ENCODE measurements around the gene CYP2A6.

CYP2A6 gene

GRCh38 chr19:40809358-40810086 lies 40.7 kb downstream of the CYP2A6 start:
- Histone ChIP-seq H3K4me3 (ENCODE audit: low read length in 2 of 2) (no peak overlapping the region), H3K27me3 (ENCODE audit: control insufficient read depth in 2 of 2, insufficient read depth in 2 of 2, low read length in 2 of 2) (no peaks in the 10 kb centered on the region), H3K9me3 (ENCODE audit: control insufficient read depth in 2 of 2, low read length in 2 of 2) (no peaks in the 10 kb centered on the region), H3K36me3 (ENCODE audit: control insufficient read depth in 2 of 2, insufficient read depth in 2 of 2, low read length in 2 of 2) (peaks cover 18 to 27% of the 10 kb centered on the region in 2 donors), H3K9ac (ENCODE audit: low read depth in 1 of 2, low read length in 2 of 2) (no peak overlapping the region), H3K27ac (ENCODE audit: low read depth in 2 of 2, low read length in 2 of 2) (peak overlapping the region in 1 of 2 donors; percentile 35), H3K4me1 (ENCODE audit: control insufficient read depth in 2 of 2, insufficient read depth in 2 of 2, low read length in 2 of 2) (peaks cover 32 to 35% of the 10 kb centered on the region in 2 donors)

- H3K27ac ChIP-seq (ENCODE audit: low read depth in 2 of 2, low read length in 2 of 2) = no peak overlapping the region
- peaks cover 42 to 45% of the 10 kb centered on the region in 2 donors for H3K4me1 ChIP-seq (ENCODE audit: control insufficient read depth in 2 of 2, insufficient read depth in 2 of 2, low read length in 2 of 2)
- H3K36me3 ChIP-seq (ENCODE audit: control insufficient read depth in 2 of 2, insufficient read depth in 2 of 2, low read length in 2 of 2) = peaks cover 18 to 28% of the 10 kb centered on the region in 2 donors
These were observed 41.8 kb downstream of the CYP2A6 start for GRCh38 chr19:40808497-40808896.

GRCh38 chr19:40808021-40808325 lies 42.3 kb downstream of the CYP2A6 start:
- no peaks in the 10 kb centered on the region for H3K27me3 ChIP-seq (ENCODE audit: control insufficient read depth in 2 of 2, insufficient read depth in 2 of 2, low read length in 2 of 2)
- H3K4me1 ChIP-seq (ENCODE audit: control insufficient read depth in 2 of 2, insufficient read depth in 2 of 2, low read length in 2 of 2) = peaks cover 48 to 50% of the 10 kb centered on the region in 2 donors
- no peak overlapping the region for H3K27ac ChIP-seq (ENCODE audit: low read depth in 2 of 2, low read length in 2 of 2)
- H3K9ac ChIP-seq (ENCODE audit: low read depth in 1 of 2, low read length in 2 of 2) = no peak overlapping the region
- peaks cover 18 to 28% of the 10 kb centered on the region in 2 donors for H3K36me3 ChIP-seq (ENCODE audit: control insufficient read depth in 2 of 2, insufficient read depth in 2 of 2, low read length in 2 of 2)
- no peaks in the 10 kb centered on the region for H3K9me3 ChIP-seq (ENCODE audit: control insufficient read depth in 2 of 2, low read length in 2 of 2)
- H3K4me3 ChIP-seq (ENCODE audit: low read length in 2 of 2) = no peak overlapping the region

More at GRCh38 chr19:40808497-40808896, 41.8 kb downstream of the CYP2A6 start:
- no peak overlapping the region for H3K4me3 ChIP-seq (ENCODE audit: low read length in 2 of 2)
- H3K9me3 ChIP-seq (ENCODE audit: control insufficient read depth in 2 of 2, low read length in 2 of 2) = no peaks in the 10 kb centered on the region
- H3K27me3 ChIP-seq (ENCODE audit: control insufficient read depth in 2 of 2, insufficient read depth in 2 of 2, low read length in 2 of 2) = no peaks in the 10 kb centered on the region
- no peak overlapping the region for H3K9ac ChIP-seq (ENCODE audit: low read depth in 1 of 2, low read length in 2 of 2)

DNA sequence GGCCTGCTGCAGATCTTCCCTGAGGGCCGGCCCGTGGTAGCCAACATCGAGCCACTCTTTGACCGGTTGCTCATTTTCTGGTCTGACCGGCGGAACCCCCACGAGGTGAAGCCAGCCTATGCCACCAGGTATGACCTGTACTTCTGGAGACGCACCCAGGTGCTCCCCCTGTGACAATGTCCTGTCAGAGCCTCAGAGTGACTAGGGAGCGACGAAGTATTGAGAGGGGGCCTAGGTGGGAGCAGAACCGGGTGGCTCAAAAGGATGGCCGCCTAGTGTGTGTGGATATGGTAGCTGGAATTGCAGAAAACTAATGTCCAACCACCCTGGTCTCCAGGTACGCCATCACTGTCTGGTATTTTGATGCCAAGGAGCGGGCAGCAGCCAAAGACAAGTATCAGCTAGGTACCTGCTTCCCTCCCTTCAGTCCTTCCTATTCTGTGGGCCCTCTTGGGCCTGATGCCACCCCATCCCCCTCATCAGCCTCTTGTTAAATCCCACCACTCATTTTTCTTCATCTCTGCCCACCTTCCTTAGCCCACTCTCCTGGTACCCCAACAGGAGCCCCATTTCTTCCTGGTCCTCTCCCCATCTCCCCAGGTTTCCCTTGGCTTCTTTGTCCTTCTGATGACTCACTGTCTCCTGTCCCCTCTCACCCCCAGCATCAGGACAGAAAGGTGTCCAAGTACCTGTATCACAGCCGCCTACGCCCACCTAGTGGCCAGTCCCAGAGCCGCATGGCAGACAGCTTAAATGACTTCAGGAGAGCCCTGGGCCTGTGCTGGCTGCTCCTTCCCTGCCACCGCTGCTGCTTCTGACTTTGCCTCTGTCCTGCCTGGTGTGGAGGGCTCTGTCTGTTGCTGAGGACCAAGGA lies 42.9 kb downstream of the CYP2A6 start:
- H3K4me3 ChIP-seq (ENCODE audit: low read length in 2 of 2) = no peak overlapping the region
- H3K36me3 ChIP-seq (ENCODE audit: control insufficient read depth in 2 of 2, insufficient read depth in 2 of 2, low read length in 2 of 2) = peaks cover 18 to 28% of the 10 kb centered on the region in 2 donors
- peak overlapping the region in 1 of 2 donors; percentile 58 for H3K27ac ChIP-seq (ENCODE audit: low read depth in 2 of 2, low read length in 2 of 2)
- H3K27me3 ChIP-seq (ENCODE audit: control insufficient read depth in 2 of 2, insufficient read depth in 2 of 2, low read length in 2 of 2) = no peaks in the 10 kb centered on the region
- no peaks in the 10 kb centered on the region for H3K9me3 ChIP-seq (ENCODE audit: control insufficient read depth in 2 of 2, low read length in 2 of 2)
- peaks cover 54 to 56% of the 10 kb centered on the region in 2 donors for H3K4me1 ChIP-seq (ENCODE audit: control insufficient read depth in 2 of 2, insufficient read depth in 2 of 2, low read length in 2 of 2)
- H3K9ac ChIP-seq (ENCODE audit: low read depth in 1 of 2, low read length in 2 of 2) = no peak overlapping the region

DNA sequence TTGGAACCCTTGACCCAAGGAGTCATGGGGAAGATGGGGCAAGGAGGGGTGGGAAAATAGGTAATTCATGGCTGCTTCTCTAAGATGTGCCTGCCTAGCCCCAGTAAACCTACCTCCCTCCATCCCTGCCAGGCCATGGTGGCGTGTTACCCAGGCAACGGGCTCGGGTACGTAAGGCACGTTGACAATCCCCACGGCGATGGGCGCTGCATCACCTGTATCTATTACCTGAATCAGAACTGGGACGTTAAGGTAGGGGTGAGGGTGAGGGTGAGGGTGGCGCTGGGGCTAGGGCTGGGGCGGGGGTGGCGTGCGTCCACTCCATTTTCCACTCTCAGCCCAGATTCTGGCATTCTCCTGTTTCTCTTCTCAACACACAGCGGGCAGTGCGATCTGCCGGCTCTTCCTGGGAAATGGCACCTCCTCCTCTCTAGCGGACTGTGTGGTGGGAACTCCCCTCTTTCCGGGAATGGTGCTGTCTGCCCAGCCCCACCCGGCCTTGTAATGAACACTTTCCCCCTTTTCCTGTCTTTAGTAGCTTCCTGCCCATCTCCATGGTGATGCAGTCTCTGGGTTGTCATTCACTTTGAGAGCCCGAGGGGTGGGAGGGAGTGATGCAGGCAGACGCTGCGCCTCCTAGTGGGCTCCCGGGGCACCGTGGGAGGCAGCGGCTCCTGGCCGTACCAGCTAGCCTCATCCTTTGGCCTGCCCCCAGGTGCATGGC lies 43.7 kb downstream of the CYP2A6 start:
- Histone ChIP-seq H3K4me3 (ENCODE audit: low read length in 2 of 2) (no peak overlapping the region), H3K9me3 (ENCODE audit: control insufficient read depth in 2 of 2, low read length in 2 of 2) (no peaks in the 10 kb centered on the region), H3K4me1 (ENCODE audit: control insufficient read depth in 2 of 2, insufficient read depth in 2 of 2, low read length in 2 of 2) (peaks cover 59 to 61% of the 10 kb centered on the region in 2 donors), H3K27ac (ENCODE audit: low read depth in 2 of 2, low read length in 2 of 2) (peak overlapping the region; percentile 42 to 72), H3K9ac (ENCODE audit: low read depth in 1 of 2, low read length in 2 of 2) (no peak overlapping the region), H3K36me3 (ENCODE audit: control insufficient read depth in 2 of 2, insufficient read depth in 2 of 2, low read length in 2 of 2) (peaks cover 23 to 32% of the 10 kb centered on the region in 2 donors), H3K27me3 (ENCODE audit: control insufficient read depth in 2 of 2, insufficient read depth in 2 of 2, low read length in 2 of 2) (no peaks in the 10 kb centered on the region)

DNA sequence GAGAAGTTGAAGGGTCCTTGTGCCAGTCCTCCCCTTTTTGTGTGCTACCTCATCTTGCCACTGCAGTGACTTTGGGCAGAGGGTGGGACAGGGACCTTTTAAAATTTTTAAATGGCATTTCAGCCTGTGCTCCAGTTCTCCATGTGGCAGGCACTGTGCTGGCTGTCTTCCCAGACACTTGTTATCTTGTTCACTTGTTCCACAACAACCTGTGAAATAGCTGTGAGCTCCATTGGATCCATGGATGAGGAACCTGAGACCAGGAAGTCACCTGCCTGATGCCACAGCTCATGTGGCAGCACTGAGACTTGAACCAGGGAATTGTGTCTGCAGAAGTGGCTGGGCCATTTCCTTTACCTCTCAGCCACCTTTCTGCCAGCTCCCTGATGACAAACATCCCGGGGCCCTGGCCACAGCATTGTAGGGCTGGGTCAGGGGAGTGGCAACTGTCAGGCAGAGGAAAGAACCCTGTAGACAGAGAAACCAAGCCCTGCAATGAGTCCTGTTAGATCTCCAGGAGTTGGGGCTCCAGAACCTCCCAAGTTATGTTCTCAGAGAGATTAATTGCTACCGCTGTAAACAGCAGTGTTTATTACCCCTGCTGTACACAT lies 44.9 kb downstream of the CYP2A6 start:
- Histone ChIP-seq H3K27ac (ENCODE audit: low read depth in 2 of 2, low read length in 2 of 2) (peak overlapping the region; percentile 56 to 85), H3K4me3 (ENCODE audit: low read length in 2 of 2) (no peak overlapping the region), H3K9me3 (ENCODE audit: control insufficient read depth in 2 of 2, low read length in 2 of 2) (no peaks in the 10 kb centered on the region), H3K36me3 (ENCODE audit: control insufficient read depth in 2 of 2, insufficient read depth in 2 of 2, low read length in 2 of 2) (peaks cover 31 to 41% of the 10 kb centered on the region in 2 donors), H3K27me3 (ENCODE audit: control insufficient read depth in 2 of 2, insufficient read depth in 2 of 2, low read length in 2 of 2) (no peaks in the 10 kb centered on the region), H3K9ac (ENCODE audit: low read depth in 1 of 2, low read length in 2 of 2) (peak overlapping the region in 1 of 2 donors; percentile 6), H3K4me1 (ENCODE audit: control insufficient read depth in 2 of 2, insufficient read depth in 2 of 2, low read length in 2 of 2) (peaks cover 64 to 68% of the 10 kb centered on the region in 2 donors)

DNA sequence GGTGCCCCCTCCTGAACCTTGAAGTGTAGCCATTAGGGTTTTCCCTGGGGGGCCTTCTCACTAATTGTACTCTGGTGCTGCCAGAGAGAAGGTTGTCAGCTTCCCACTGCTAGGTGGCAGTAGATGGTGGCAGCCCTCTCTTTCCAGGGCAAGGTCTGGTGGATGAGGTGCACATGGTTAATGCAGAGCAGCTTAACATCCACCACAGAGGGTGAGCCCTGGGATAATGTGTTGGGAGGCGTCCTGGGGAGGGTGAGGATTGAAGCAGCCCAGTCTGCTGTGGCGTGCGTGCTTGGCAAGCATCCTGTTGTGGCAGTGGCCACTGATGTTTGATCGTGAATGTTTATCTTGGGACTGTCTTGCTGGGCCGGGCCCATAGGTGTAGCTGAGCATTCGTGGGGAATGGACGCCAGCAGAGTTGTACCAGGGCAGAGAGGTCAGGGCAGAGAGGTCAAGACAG lies 45.4 kb downstream of the CYP2A6 start:
- peak overlapping the region in 1 of 2 donors; percentile 52 for H3K4me3 ChIP-seq (ENCODE audit: low read length in 2 of 2)
- H3K4me1 ChIP-seq (ENCODE audit: control insufficient read depth in 2 of 2, insufficient read depth in 2 of 2, low read length in 2 of 2) = peaks cover 70 to 73% of the 10 kb centered on the region in 2 donors
- peak overlapping the region; percentile 36 to 63 for H3K9ac ChIP-seq (ENCODE audit: low read depth in 1 of 2, low read length in 2 of 2)
- H3K27me3 ChIP-seq (ENCODE audit: control insufficient read depth in 2 of 2, insufficient read depth in 2 of 2, low read length in 2 of 2) = no peaks in the 10 kb centered on the region
- peak overlapping the region; percentile 85 to 86 for H3K27ac ChIP-seq (ENCODE audit: low read depth in 2 of 2, low read length in 2 of 2)
- H3K36me3 ChIP-seq (ENCODE audit: control insufficient read depth in 2 of 2, insufficient read depth in 2 of 2, low read length in 2 of 2) = peaks cover 31 to 41% of the 10 kb centered on the region in 2 donors
- H3K9me3 ChIP-seq (ENCODE audit: control insufficient read depth in 2 of 2, low read length in 2 of 2) = no peaks in the 10 kb centered on the region

DNA sequence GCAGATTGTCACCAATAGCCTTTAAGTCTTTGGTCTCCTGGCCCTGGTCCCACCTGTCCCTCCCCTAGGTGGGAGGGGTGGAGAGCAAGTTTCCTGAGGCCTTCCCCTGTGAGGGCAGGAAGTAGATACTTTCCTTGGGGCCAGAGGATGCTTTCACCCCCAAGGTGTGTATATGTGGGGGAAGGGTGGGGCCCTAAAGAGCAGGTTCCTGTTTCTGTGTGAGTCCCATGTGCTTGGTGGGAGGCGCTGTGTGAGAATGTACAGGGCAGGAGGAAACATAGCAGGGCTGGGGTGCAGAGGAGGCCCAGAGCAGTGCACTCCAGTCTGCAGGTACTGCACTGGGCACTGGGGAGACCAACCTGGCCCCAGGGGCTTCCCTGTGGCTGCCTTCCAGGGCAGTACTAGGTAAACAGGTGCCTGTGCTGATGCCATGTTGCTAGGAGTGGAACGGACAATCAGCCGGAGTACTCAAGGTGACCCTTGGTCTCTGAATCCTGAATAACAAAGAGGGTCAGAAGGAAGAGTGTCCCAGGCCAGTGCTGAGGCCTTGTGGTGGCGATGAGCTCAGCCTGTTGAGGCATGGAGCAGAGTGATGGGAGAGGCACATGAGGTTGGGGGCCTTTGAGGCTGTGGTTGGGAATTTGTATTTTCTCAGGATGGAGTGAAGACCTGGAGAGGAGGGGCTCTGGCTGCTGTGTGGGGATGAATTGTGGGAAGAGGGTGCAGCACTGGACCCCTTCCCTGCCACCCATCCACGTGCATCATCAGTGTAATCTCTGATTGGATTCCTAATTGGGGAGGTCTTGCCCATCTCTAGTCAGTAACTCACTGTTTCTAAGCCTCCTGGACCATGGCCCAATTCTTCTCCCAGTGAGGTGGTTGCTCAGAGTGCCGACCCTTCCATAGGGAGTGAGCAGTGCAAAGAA lies 46.1 kb downstream of the CYP2A6 start:
- peak overlapping the region; percentile 36 to 63 for H3K9ac ChIP-seq (ENCODE audit: low read depth in 1 of 2, low read length in 2 of 2)
- no peaks in the 10 kb centered on the region for H3K9me3 ChIP-seq (ENCODE audit: control insufficient read depth in 2 of 2, low read length in 2 of 2)
- peaks cover 70 to 73% of the 10 kb centered on the region in 2 donors for H3K4me1 ChIP-seq (ENCODE audit: control insufficient read depth in 2 of 2, insufficient read depth in 2 of 2, low read length in 2 of 2)
- peak overlapping the region; percentile 85 to 86 for H3K27ac ChIP-seq (ENCODE audit: low read depth in 2 of 2, low read length in 2 of 2)
- H3K27me3 ChIP-seq (ENCODE audit: control insufficient read depth in 2 of 2, insufficient read depth in 2 of 2, low read length in 2 of 2) = no peaks in the 10 kb centered on the region
- H3K4me3 ChIP-seq (ENCODE audit: low read length in 2 of 2) = peak overlapping the region in 1 of 2 donors; percentile 52
- peaks cover 31 to 39% of the 10 kb centered on the region in 2 donors for H3K36me3 ChIP-seq (ENCODE audit: control insufficient read depth in 2 of 2, insufficient read depth in 2 of 2, low read length in 2 of 2)

All from mucosa of rectum (tissue), 2 donors.